HG02884 (cell line): Measurements from ENCODE around the gene KAT2B.
A peak's percentile ranks its signal among the peaks of the same experiment; 100 is the strongest.

Source experiments
- ATAC-seq: cut with Tn5 transposase; IDR thresholded peaks from one replicate; pipeline ENCODE4 v1.9.1; 2021; ENCODE audit warnings: mild to moderate bottlenecking, moderate library complexity; ENCODE audit not compliant: unreplicated experiment

The KAT2B gene

DNA sequence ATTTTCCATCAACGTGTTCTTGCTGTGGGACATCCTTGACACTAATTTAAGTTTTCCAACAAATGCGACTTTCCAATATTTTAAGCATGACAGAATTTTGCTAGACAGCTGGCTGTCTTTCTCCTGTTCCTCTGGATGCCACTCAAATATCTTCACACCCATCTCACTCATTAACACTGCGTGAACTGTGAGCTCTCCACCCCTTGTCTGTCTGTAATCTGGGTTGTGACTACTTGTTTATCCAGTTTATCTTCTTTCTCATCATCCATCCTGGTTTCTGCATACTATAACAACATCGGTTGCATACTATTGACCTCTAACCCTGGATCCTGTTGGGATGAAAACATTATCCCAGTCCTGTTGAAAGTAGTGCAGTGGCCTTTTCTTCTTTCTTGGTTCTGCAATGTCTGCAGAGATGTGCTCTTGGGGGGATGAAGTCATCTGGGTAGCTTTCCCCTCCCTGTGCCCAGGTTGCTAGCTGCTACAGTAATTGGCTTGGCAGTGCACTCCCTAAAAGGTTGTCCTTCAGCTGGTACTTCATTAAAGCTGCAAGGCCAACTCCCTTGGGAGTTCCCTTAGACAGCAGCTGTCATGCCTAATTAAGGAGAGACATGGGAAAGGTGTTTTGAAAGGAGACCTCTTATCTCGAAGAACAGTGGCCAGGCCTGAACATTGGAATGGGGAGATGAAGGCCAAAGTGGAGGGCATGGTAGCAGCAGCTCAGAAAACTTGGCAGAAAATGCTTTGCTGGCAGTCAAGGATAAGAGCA, 24.7 kb downstream of the KAT2B start:
- ATAC-seq, result no peak

DNA sequence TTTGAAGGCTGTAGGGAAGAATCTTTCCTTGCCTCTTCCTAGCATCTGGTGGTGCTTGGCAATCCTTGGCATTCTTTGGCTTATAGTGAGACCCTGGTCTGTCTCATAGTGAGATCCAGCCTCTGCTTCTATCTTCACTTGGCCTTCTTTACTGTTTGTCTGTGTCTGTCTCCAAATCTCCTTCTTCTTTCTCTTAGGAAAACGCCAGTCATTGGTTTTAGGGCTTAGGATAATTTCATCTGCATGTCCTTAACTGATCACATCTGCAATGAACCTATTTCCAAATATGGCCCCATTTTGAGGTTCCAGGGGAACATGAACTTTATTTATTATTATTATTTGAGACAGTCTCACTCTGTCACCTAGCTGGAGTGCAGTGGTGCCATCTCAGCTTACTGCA, 25.8 kb downstream of the KAT2B start:
- ATAC-seq, result no peak

DNA sequence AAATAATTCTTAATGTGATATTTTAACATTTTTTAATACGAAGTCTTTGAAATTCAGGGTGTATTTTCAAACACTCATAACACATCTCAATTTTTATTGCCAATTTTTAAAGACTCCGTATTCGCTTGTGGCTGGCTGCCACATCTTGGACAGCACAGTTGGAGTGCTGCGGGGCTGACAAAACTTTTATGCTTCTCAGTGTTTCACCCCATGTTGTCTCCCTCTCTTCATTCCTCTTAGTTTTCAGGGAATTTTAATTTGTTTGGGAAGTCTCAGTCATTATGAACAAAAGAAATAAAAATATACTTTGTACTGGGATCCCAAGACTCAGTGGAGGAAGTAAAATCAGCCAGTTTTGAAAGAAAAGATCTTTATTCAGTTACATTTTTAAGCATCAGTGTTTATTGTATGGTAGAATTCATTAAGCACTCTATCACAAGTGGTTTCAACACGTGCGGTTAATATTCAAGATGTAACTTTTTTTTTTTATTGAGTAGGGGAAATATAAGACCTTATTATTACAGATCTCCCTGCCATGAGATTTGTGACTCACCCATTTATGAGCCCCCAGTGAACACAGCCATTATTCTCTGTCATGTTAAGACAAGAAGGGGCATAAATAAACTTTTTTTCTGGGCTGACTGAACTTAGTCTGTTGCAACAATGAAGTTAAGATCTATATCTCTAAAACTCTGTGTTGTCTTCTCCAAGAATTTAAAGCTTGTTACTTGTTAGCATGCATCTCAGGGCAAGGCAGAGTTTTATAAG, 26.8 kb downstream of the KAT2B start:
- ATAC-seq, result no peak

DNA sequence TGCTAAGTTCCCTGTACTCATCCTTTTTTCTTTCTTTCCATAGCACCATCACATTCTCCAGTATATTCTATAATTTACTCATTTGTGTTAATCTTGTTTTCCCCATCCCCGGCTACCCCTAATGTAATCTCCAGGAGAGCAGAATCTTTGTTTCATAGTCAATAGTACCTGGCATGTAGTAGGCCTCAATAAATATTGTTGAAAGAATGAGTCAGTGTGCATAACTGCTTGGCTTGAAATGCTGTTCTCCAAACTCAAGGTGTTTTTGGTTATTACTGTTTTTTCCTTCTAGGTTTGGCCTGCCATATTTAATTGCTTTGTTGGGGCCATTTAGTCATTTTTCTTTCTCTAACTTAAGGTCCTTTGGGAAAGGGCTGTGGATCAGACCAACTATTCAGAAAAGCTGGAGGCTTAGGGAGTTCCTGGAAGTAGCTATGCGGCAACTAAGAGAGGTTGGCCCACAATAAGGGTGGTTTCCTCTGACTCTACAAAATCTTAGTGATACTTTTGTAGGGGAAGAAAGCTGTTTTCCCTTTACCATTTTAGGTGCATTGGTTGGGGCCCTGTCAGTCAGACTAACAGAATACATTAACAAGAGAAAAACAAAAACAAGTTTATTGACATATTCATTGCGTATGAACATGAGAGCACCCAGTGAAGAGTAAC, 28.4 kb downstream of the KAT2B start:
- ATAC-seq, result no peak

DNA sequence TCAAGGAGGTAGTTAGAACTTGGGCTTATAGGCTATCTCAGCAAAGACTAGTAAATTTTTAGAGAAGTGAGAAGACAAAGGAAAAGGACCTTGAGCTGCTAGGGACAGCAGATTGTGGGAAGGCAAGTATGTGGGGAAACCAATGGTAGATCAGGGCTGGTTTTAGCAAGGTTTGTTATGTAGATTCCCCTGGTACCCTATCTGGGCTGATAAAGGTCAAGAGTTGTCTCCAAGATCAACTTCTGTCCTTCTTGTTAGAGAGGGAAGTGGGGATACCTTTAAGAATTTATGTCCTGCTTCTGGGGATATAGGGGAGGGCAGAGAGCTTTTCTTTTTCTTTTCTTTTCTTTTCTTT, 28.9 kb downstream of the KAT2B start:
- no peak for ATAC-seq

DNA sequence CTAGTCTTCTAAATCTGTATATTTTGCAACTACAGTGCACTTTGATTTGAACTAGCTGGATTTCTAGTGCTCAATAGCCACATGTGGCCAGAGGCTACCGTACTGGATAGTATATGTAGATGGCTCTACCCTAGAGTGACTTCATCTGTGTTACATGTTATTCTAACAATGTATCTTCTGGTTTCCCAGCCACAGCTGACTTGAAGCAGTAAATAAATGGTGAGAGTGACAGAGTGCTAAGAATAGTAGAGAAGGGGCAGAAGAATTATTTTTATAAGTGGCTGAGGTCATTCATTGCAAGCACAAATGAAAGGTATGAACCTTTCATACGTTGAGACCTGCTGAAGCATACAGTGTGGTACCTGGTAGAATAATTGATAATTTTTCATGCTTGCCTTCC, 30.9 kb downstream of the KAT2B start:
- no peak for ATAC-seq

DNA sequence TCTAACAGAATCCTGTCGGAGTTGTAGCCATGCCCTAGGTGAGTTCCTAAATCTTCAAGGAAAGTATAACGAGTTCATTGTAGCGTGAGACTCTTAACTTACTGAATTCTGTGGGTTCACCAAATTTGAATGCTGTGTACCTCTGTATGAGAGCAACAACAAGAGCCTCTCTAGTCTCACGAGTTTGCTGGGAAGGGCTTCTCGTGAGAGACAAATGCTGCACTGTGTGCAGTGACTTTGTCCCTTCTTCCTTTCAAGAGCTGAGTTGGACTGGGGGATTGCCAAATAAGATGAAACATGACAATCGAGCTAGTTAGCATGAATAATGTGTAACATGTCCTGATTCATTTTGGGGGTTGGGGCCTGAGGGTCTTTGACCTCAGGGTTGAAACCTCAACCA, 32.2 kb downstream of the KAT2B start:
- no peak for ATAC-seq

DNA sequence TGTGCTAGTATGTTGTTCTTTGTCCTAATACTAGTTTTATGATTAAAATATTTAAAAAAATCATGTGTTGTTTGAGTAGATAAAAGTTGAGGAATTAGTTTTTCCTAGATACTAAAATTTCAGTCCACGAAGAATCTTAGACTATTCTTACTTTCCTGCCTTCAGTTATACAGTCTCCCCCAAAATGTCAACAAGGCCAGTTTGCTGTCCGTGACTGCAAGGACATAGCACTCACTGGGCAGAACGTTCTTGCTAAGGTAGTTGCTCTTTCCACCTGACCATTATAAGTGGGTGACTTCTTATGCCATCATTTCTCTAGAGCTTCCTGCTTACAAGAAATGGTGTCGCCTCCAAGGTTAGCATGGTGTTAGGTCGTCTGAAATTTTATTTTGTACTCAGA, 32.8 kb downstream of the KAT2B start:
- no peak for ATAC-seq

DNA sequence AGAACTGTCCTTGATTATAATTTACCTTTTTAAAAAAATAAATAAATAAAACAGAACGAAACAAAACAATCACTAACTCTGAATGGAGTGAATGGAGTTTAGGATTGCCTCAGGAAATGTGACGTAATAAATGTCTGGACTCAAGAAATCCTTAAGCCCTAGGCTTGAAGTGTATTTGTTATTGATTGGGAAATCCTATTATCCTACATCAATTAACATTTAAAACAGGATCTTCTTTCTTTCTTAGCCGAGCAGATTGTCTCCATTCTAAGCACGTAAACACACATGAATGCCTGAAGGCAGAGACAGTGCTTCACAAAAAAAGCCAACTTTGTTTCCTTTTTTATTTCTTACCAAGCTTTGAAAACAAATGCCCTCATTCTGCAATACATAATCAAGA, 33.4 kb downstream of the KAT2B start:
- no peak for ATAC-seq

DNA sequence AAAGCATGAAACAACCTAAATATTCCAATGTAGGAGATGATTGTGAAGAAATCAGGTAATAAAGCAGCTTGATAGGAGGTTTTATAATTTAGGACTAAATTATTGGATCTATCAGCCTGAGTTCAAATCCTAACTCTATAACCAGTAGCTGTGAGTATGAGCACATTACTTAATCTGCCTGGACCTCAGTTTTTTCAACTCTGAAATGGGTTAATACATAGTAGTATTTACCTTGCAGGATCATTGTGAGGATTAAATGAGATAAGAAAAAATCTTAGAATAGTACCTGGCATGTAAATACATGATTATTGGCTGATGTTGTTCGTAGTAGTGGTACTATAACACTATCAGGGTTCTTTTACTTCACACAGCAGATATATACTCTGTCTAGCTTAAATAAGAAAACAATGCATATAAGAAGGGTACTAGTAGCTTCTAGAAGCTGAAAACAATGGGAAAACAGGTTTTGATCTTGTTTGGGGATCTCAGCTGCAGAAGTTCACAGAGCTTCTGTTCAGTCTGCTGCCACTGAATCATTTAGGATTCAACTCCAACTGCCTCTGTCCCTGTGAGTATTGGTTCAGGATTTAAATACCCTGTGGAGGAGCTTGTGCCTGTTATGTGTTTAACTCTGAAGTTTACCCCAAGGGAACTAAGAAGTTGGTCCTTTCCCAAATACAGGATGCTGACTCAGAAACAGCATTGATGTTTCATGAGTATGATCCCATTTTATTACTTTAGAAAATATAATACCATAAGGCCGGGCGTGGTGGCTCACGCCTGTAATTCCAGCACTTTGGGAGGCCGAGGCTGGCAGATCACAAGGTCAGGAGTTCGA, 34.2 kb downstream of the KAT2B start:
- no peak for ATAC-seq

DNA sequence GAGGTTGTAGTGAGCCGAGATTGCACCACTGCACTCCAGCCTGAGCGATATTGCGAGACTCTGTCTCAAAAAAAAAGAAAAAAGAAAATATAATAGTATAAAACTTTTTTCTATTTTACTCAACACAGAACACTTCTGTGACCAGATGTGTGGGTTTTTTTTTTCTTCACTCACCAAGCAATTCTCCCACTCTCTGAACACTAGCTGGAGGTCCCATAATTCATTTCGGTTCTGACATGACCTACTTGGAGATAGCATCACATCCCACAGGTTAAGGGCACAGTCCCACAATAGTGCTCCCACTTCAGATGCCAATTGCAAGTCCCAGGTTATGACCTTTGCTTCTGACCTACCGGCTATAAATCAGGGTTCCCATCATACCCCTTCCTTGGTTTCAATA, 35.0 kb downstream of the KAT2B start:
- ATAC-seq, result no peak

DNA sequence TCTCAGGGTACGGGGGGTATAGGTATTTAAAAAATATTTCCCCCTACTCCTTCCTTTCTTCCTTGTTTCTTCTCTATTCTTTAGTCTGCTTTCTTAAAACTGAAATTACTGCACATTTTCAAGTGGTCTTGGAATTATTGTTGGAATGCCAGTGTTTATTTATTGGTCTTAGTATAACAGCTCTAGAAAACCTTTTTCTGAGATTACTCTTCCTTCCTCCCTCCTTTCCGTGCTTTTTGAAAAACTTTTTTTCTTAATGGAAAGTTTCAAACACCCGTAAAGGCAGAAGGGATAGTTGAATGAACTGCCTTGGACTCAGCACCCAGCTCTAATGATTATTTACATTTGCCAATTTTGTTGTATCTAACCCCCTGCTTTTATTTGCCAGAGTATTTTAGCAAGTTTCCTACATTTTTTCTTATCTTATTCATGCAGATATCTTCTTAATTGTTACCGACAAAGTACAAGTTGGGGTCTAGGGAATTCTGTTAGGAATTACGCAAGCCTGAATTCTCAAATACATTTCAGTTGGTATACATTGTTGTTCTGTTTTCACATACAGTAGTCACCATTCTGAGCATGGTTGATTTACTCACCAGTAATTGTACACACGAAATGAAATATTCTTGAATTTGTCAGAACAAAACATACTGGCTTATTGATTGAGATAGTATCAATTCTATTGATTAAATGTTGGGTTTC, 36.2 kb downstream of the KAT2B start:
- no peak for ATAC-seq

DNA sequence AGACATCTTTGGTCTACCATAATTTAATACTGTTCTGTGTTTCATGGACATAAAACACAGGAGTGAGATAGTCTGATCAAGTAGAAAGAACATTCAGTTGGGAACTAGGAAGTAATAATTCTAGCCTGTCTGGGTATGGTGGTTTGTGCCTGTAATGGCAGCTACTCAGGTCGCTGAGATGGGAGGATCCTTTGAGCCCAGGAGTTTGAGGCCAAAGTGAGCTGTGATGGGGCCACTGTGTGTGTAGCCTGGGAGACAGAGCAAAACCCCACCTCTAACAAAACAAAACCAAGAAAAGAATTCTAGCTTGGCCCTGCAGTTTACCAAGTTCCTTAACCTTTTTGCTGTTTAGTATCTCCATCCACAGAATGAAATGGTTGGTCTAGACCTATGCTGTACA, 36.8 kb downstream of the KAT2B start:
- no peak for ATAC-seq

DNA sequence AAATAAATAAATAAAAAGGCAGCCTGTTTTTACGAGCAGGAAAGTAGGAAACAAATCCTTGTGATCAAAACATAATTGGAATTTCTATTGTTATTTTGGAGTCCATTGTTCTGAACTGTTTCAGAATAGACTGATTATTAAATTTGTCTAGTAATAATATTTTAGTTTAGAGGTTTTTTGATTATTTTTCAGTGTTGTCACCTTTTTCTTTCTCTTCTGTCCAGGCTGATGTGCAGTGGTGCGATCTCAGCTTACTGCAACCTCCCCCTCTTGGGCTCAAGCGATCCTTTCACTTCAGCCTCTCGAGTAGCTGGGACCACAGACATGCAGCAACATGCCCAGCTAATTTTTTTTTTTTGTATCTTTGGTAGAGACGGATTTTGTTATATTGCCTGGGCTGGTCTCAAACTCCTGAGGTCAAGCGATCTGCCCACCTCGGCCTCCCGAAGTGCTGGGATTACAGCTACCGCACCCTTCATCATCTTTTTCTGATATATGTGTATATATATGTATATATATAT, 38.0 kb downstream of the KAT2B start:
- no peak for ATAC-seq

DNA sequence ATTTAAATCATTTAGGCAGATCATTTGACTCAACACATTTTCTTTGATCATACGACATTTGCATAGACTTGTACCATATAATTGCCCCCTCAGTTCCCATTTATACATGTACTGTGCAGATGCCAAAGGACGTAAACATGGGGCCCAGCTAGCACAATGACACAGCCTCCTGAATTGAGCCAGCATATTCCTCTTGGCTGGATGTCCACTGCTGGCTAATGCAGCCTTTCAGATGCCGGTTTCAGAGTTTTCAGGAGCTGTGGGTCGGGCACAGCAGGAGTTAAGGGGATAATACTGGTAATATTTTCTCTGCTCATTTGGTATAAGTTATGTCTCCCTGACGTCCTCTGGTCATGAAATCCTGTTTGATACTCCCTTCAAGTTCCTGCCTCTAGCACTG, 39.4 kb downstream of the KAT2B start:
- ATAC-seq, result no peak

DNA sequence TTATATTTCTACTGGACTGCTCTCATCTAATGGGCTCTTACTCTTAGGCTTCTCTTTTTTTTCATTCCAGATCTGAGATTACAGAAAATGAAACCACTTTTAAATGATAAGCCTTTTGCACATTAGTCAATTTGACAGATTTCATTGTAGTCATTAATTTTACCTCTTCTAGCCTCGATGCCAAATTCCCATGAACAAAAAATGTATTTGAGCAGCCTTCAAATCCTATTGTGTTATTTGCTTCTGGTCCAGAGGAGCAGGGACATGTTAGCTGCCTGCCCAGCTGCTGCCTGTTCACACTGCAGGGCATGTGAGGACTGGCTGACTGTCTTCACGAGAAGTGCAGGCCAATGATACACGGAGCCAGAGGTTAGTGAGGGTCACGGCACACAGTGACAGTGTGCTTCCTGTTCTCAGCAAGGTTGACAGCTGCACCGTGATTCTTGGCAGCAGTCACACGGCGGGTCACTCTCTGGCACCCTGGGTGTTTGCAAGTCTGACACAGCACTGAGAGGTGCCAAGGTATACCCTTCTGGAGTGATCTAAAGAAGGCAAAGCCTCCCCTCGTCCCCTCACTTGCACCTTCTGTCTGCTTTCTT, 40.8 kb downstream of the KAT2B start:
- ATAC-seq, result peak; percentile 93

DNA sequence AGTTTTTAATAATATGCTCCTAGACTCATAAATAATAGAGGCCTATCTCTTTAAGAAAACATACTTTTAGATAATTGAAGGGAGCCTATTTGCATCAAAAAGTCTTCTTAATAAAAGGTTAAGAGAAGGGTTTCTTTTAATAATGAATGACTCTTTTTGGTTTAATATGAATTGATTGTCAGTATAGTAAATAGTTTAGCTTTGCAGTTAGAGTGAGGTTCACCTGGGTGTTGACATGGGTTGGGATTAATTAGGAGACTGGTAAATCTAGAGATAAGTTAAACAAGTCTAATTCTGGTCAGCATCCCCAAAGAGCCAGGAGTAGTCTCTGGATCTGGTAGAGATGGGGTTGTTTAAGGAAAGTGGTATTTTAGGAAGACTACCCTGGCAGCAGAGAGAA, 43.0 kb downstream of the KAT2B start:
- no peak for ATAC-seq

DNA sequence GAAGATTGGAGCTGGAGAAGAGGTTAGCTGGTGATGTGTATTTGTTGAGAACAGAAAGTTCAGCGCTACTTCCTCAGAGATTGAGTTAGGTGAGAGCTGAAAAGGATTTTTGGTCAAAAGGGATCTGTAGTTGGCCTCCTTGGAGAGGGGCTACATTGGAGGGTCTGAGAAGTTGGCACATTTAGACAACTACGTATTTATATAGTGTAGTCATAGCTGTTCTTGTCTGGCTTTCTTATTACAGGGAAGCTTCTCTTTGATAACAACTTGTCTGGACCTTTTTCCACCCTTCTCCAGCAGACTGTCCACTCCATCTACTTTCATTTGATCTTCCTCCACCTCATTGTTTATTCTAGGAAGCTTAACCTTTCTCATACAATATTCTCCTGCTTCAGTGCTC, 43.7 kb downstream of the KAT2B start:
- ATAC-seq, result no peak

DNA sequence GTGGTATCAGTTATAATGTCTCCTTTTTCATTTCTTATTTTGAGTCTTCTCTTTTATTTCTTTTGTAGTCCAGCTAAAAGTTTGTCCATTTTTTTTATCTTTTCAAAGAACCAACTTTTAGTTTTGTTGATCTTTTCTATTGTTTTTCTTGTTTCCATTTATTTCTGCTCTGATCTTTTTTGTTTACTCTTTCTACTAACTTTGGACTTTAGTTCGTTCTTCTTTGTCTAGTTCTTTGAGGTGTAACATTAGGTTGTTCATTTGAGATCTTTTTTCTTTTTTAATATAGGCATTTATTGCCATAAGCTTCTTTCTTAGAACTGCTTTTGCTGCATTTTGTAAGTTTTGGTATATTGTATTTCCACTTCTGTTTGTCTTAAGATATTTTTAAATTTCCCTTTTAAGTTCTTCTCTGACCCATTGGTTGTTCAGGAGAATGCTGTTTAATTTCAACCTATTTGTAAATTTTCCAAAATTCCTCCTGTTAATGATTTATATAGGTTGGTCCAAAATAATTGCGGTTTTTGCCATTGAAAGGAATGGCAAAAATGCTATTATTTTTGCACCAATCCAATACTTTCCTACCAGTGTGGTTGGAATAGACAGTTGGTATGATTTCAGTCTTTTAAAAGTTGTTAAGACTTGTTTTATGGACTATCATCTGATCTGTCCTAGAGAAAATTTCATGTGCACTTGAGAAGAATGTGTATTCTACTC, 51.2 kb downstream of the KAT2B start:
- ATAC-seq, result no peak
